ENCODE measurements around the gene SLC36A2. TPM values are rescaled to one million over a fixed set of nuclear protein-coding genes. Genes with fewer than 3 reads are reported as not detected.
"Not testable (repeated sequence)": the region's sequence is repeated elsewhere in the genome, so short reads cannot be mapped to it uniquely, and the experiment has no call there.

The SLC36A2 gene
- total RNA-seq, 1 donor from 2014 or later, result 0.22 TPM

DNA sequence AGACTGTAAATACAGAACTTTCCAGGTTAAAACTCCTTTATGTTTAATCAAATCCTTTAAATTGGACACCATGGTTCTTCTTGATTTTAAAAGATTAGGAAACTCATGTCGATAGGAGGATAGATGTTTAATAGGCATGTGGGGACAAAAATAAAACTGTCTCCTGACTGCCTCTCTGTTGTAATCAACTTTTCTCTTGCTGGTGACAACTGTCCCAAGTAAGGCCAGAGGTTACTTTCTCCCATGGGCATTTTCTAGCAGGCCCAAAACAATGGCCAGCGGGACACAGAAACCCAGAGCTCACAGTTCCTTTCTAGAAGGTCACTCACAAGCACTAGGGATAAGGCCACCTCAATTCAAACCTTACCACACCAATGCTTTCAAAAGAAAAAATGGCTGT is 14.5 kb downstream of the SLC36A2 start:
- ATAC-seq (no peak), DNase-seq (no peak)
- intact Hi-C loops (cut with micrococcal nuclease), result no loop called here

DNA sequence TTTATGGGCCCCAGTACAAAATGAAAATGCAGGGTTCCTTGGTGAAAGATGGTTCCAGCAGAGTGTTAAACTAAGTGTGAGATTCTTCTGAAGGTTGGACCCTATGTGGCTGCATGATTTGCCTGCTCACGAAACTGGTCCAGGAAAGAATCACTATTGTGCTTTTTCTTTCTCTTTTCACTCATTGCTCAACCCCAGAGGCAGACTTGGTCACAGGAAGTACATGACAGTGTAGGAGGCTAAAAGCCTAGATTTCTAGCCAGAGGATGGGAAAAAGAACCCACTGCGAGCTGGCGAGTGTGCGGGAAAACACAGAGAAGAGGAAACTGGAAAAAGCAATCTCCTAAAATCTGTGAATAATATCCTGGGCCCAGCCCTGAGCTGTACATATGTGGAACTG is 18.6 kb downstream of the SLC36A2 start:
- intact Hi-C loops (cut with micrococcal nuclease), result no loop called here
- no peak for ATAC-seq

DNA sequence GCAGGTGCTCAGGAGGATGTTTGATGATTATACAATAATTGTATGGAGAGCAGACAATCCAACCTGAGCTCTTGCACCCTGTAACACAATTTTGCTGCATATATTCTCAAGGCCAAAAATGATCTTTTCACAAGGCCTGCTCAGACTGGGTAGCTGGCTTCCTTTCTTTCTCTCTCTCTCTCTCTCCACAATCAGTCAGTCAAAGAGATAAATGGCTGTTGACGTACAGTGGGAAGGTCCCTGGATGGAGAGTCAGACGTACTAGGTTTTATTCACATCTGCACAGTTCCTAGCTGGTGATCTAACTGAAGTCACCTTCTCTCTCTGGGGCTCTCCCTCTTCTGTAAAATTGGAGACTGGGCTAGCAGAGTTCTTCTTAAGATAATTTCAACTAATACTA is 19.8 kb downstream of the SLC36A2 start:
- intact Hi-C loops (cut with micrococcal nuclease), result no loop called here
- no peak for DNase-seq
- ATAC-seq, result no peak

More for the DNA sequence above, 18.6 kb downstream of the SLC36A2 start:
- no peak for DNase-seq

DNA sequence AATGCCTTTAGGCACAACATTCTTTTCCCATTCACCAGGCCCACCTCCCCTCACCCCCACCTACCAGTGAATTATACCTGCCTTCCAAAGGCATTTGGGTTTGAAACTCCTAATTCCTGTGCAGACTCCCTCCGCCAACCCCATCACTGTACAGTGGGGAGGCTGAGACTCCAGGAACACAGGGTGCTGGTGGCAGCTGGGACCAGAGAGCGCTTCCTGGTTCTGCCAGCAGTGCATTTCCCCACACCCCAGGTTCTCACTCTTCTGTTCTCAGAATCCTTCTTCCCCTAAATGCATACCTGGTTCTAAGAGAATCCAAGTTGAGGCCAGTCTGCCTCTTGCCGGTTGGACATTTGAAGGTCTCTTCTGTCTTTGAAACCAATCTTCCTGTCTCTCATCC is 21.1 kb downstream of the SLC36A2 start:
- intact Hi-C loops (cut with micrococcal nuclease), result no loop called here

DNA sequence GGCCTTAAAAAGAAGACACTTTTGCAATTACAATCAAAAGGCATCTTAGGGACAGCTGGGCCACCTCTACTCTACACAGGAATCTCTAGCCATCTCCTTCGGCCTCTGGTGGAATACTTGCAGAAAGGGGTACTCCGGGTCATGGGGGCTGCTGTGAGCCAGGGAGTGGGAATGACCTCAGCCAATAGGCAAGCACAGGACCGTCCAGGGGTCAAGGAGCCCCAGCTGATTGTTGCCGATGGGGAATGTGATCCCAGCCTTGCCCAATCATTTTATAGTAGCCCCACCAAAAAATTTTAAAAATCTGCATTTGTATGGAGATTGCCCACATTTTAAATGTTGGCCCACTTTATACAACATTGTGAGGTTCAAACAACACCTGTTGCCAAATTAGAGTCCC is 26.9 kb downstream of the SLC36A2 start:
- ATAC-seq (no peak), DNase-seq (no peak)
- intact Hi-C loops (cut with micrococcal nuclease), result no loop called here

More for the DNA sequence above, 21.1 kb downstream of the SLC36A2 start:
- DNase-seq, result no peak
- no peak for ATAC-seq

DNA sequence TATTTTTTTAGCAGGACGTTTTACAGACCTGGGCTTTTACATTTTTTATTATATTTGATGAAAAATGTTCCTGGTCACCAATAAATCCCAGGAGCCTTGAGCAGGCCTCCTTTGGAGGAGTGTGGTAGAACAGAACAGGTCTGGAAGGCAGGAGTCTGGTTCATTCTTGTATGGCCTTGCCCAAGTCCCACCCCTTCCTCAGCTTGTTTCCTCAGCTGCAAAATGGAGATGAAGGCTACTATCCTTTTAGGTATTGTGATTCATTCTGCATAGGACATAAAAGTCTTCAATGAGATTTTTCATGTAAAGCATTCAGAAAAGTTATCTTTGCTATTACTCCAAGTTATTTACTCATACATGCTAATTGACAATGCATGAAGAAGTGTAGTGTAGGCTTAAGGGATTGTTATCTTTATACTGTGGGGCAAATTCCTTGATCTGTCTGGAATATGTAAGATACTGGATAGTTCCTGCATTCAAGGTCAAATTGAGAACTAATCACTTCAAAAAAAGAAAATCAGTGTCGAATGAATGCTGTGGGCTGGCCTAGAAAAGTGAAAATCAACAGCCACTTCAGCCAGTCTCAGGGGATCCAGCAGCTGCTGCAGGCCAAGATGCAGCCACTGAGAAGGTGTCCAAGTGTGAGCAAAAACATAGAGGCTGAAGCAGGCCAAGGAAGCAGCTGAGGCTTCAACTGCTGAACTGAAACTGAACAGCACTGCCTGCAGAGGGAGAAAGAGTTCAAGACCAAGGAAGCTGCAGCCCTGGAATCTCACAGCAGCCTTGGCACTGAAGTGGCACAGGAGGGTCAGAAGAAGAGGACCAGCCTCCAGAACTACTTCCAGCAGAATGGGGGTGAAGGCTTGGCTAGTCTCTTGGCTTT is 28.3 kb downstream of the SLC36A2 start:
- DNase-seq (peak; percentile 46), ATAC-seq (peak; percentile 91)
- intact Hi-C loops (cut with micrococcal nuclease), result no loop called here

DNA sequence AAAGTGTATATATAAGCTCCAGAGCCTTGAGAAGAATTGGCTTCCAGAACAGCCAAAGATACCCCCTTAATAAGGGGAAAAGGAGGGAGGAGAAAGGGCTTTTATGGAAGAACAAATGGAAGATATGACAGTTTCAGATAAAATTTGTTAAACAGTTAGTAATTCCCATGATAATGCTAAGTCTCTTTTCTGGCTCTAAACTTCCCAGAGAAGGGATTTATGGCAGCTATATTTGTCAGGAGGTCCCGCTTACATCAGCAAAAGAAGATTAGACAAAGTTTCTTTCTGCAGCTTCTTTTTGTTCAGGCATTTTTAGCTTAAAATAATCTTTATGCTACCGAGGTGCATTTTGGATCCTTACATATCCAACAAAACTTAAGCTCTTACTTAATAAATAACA is 29.5 kb downstream of the SLC36A2 start:
- no peak for ATAC-seq
- no peak for DNase-seq
- intact Hi-C loops (cut with micrococcal nuclease), result no loop called here

DNA sequence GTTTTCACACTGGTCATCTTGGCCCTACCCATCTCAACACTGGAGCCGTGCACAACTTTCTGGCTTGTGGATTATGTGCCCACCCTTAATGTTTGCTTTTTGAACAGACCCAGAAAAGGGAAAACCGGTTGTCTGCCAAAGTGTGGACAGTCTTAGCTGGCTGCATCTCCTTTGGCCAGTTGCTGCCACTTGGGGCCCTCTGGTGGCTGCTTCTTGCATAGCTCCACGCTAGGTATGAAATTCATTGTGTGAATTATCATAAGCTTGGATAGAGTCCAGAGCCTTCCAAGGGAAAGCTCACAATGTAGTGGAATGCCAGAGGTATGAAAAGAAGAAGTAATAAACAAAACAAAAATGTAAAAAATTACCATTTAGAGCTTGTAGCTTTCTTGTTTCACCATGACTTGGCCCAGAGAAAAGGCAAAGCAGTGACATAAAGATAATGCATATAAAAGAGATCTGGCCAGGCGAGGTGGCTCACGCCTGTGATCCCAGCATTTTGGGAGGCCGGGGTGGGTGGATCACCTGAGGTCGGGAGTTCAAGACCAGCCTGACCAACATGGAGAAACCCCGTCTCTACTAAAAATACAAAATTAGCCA is 31.3 kb downstream of the SLC36A2 start:
- ATAC-seq (peak; percentile 82), DNase-seq (peak; percentile 85)
- intact Hi-C loops (cut with micrococcal nuclease), result no loop called here

DNA sequence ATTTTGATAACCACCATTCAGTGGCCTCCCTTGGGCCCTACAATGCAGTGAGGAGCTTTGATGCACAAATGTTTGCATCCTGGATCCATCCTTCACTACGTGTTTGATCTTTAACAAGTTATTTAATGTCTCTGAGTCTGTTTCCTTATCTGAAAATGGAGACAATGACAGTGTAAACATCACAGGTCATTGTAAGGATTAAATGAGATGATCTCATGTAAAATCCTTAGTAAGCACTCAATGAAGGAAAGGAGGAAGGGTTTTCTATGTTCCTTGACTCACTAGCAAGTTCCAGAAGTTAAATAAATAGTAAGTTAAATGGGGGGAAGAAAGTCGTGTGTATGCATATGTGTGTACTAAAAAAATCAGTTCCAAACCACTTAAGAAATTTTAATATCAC is 34.0 kb downstream of the SLC36A2 start:
- ATAC-seq, result no peak
- intact Hi-C loops (cut with micrococcal nuclease), result no loop called here
- no peak for DNase-seq

DNA sequence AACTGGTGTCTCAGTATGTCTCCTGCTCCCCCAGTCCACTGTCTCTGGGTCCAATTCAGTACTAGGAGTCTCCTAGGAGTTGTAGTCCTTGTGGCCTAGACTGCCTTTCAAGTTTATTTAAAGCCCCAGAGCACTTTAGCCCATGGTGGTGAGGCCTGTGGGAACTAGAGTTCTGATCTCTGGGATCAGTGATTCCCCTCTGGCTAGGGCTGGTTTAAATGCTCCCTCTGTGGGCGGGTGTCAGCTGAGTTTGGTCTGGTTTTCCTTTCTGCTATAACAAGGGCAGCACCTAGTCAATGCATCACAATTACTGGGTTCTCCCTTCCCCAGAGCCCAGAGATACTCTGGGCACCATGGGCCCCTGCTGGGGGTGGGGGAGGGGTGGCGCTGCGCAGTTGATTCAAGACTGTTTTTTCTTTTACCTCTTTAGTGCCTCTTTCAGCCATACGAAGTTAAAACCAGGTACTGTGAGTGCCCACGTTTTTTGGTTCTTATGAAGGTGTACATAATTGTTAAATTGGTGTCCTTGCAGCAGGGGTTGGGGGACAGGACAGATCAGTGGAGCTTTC is 34.5 kb downstream of the SLC36A2 start:
- no peak for ATAC-seq
- intact Hi-C loops (cut with micrococcal nuclease), result no loop called here

DNA sequence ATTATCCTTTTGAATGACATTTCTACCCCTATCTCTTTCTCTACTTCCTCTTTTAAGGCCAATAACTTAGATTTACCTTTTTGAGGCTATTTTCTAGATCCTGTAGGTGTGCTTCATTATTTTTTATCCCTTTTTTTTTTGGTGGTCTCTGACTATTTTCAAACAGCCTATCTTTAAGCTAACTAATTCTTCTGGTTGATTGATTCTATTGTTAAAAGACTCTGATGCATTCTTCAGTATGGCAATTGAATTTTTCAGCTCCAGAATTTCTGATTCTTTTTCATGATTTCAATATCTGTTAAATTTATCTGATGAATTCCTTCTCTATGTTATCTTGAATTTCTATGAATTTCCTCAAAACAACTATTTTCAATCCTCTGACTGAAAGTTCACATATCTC is 36.4 kb downstream of the SLC36A2 start:
- no peak for ATAC-seq
- DNase-seq, result no peak
- intact Hi-C loops (cut with micrococcal nuclease), result no loop called here

More for the DNA sequence above, 34.5 kb downstream of the SLC36A2 start:
- DNase-seq, result no peak

DNA sequence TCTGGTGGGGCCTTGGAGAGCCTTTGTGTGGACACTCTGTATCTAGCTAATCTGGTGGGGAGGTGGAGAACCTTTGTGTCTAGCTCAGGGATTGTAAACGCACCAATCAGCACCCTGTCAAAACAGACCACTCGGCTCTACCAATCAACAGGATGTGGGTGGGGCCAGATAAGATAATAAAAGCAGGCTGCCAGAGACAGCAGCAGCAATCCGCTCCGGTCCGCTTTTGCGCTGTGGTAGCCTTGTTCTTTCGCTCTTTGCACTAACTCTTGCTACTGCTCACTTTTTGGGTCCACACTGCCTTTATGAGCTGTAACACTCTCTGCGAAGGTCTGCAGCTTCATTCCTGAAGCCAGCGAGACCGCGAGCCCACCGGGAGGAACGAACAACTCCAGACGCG is 37.5 kb downstream of the SLC36A2 start:
- intact Hi-C loops (cut with micrococcal nuclease); ATAC-seq; DNase-seq: not testable (repeated sequence)

DNA sequence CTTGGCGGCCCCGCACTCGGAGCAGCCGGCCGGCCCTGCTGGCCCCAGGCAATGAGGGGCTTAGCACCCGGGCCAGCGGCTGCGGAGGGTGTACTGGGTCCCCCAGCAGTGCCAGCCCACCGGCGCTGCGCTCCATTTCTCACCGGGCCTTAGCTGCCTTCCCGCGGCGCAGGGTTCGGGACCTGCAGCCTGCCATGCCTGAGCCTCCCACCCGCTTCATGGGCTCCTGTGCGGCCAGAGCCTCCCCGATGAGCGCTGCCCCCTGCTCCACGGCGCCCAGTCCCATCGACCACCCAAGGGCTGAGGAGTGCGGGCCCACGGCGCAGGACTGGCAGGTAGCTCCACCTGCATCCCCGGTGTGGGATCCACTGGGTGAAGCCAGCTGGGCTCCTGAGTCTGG is 38.1 kb downstream of the SLC36A2 start:
- DNase-seq; intact Hi-C loops (cut with micrococcal nuclease); ATAC-seq: not testable (repeated sequence)

DNA sequence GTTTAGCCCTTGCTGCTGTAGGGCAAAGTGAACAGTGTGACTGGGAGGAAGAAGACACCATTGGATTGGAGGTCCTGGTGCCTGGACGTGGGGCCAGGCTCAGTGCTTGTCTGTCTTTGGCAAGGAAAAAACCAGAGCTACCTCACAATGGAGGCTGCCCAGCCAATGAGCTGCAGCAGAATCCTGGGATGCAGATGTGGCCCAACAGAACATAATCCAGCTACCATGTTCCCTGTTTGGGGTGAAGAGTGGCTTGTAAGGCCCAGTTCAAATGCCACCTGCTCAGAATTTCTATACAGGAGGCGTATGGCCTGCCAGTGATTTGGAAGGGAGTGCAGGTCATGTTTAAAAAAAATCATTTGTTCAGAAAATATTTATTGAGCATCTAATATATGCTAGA is 43.7 kb downstream of the SLC36A2 start, which contains the start of gene SLC36A3:
SLC36A3 (minus strand) TSS at position 101 of the 400 bp plus-strand sequence. CDS start 412 bp downstream, outside the sequence.
- intact Hi-C loops (cut with micrococcal nuclease), result no loop called here
- DNase-seq (no peak), ATAC-seq (no peak)

DNA sequence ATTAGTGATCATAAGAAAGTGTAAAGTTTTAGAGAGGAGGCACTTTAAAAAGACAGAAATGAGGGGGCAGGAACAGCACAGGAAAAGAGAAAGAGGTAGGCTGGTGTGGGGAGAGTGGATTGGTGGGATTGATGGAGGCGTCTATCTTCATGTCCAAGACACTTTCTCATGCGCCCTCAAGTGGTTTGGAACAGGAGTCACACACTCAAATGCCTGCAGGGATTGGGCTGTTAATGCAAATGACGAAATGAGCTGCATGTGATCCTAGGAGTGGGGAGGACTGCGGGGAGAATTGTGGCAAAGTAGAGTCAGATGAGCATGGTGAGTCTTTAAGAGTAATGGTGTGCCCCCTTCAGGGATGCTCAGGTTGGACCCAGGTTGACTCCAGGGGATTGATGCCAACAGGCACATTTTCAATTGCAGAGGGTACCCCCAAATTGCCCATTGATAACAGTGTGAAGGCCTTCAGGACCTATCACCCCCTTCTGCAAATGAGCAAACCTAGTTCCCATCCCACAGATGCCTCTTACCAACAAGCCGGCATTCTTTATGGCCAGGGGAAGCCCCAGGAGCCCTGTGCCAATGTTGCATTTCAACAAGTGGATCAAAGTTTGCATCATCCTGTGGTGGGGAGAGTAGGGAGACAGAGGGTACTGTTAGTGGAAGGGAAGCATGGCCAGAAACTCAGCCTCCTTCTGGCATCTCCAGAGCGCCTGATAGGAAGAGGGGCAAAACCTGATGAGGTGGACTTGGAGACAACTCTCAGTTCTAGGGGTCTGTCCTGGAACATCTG is 49.1 kb downstream of the SLC36A2 start:
- DNase-seq, result no peak
- ATAC-seq, result no peak
- intact Hi-C loops (cut with micrococcal nuclease), result no loop called here

DNA sequence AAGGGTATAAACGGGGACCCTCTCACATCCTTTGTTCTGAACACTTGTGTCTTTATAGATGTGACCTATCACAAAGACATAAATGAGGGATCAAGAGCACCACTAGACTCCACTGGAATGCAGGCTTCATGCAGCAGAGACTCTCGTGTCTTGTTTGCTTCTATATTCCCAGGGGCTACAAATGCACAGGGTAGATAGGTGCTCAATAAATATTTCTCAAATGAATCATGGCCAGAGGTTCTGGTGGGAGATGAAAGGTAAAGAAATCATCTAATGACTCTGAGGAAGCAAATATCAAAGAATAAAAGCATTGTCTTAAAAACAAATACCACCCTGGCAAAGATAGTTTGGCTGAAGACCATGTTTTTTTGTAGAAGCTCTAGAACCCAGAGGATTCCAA is 50.4 kb downstream of the SLC36A2 start:
- intact Hi-C loops (cut with micrococcal nuclease), result no loop called here
- DNase-seq, result no peak
- ATAC-seq, result no peak

DNA sequence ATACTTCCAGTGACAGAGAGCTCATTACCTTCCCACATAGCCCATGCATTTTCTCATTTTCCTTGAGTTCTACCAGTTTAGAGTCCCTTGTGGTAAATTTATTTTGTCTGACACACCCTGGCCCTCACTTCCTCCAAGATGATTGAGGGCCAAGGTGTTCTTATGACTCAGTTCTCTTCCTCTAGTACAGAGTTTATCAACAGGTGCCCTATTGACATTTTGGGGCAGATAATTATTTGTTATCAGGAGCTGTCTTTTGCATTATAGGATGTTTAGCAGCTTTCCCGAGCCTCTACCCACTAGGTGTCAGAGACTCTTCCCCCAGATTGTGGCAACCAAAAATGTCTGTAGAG is 50.9 kb downstream of the SLC36A2 start:
- ATAC-seq (no peak), DNase-seq (no peak)
- intact Hi-C loops (cut with micrococcal nuclease), result no loop called here

DNA sequence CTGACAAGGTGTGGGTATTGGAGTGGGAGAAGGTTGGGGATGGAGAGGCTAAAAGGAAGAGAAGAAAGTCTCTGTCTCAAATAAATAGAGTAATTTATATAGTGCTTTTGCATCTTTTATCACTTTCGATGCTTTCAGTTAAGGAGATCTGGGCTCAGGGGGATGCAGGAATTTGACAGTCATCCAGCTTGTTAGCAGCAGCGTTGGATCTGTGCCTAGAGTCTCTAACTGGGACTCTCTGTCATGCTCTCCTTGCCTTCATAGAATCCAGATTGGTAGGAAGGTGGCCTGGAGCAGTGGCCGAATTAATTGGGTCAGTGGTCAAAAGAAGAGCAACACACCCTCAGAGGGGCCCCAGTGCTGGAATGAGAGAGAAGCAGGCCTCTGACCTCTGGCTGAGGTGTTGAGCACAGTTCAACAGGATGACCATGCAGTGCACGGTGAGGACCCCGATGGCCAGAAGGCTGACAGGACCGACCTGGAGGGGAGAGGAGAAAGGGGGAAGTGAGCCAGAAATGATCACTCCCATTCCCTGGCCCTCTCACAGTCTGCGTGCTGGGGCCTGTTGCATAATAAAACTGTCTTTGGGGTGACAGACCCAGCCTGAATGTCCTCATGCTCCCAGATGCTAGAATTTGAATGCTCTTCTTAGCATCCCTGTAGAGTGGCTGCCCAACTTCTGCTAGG is 51.4 kb downstream of the SLC36A2 start:
- intact Hi-C loops (cut with micrococcal nuclease), result no loop called here
- DNase-seq (no peak), ATAC-seq (no peak)

DNA sequence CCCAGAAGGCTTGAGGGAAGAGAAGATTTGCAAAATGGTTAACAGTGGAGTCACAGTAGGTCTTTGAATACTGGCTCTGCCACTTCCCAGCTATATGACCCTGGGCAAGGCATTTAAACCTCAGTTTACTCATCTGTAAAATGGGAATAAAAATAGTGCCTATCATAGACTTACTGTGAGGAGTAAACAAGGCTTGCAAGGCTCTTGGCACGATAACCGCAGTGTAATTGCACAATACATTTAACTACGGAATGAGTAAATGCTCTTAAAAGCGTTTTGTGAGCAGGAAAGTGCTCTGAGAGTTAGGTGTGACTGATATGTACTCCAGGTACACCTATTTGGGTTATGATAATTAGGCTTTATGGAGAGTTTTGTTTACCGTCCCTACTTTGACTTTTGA is 52.2 kb downstream of the SLC36A2 start:
- DNase-seq (no peak), ATAC-seq (no peak)
- intact Hi-C loops (cut with micrococcal nuclease), result no loop called here
